ENCODE results near the gene PREPL.

Gene PREPL

DNA sequence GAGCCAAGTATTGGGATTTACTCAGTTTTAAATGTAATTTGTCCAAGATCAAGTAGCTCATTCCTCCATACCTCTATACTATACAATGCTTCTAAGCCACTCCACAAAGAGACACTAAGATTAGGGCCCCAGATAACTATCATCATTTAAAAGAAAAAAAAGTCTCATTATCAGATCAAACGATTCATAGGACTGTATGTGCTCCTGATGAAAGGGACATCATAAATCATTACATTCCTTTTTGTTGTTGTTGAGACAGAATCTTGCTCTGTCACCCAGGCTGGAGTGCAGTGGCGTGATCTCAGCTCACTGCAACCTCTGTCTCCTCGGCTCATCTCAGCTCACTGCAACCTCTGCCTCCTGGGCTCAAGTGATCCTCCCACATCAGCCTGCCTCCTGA, 88.2 kb downstream of the PREPL start:
- no peak overlapping the region for H3K4me3 ChIP-seq (ENCODE audit: low read length)
- TF ChIP-seq, protein P1, sequence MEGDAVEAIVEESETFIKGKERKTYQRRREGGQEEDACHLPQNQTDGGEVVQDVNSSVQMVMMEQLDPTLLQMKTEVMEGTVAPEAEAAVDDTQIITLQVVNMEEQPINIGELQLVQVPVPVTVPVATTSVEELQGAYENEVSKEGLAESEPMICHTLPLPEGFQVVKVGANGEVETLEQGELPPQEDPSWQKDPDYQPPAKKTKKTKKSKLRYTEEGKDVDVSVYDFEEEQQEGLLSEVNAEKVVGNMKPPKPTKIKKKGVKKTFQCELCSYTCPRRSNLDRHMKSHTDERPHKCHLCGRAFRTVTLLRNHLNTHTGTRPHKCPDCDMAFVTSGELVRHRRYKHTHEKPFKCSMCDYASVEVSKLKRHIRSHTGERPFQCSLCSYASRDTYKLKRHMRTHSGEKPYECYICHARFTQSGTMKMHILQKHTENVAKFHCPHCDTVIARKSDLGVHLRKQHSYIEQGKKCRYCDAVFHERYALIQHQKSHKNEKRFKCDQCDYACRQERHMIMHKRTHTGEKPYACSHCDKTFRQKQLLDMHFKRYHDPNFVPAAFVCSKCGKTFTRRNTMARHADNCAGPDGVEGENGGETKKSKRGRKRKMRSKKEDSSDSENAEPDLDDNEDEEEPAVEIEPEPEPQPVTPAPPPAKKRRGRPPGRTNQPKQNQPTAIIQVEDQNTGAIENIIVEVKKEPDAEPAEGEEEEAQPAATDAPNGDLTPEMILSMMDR (IDR thresholded peaks at IDR 0.05; ENCODE audit: insufficient read depth, low read depth, low read length, missing control alignments), result no peak
- no peak for DNase-seq (ENCODE audit: low read depth)

DNA sequence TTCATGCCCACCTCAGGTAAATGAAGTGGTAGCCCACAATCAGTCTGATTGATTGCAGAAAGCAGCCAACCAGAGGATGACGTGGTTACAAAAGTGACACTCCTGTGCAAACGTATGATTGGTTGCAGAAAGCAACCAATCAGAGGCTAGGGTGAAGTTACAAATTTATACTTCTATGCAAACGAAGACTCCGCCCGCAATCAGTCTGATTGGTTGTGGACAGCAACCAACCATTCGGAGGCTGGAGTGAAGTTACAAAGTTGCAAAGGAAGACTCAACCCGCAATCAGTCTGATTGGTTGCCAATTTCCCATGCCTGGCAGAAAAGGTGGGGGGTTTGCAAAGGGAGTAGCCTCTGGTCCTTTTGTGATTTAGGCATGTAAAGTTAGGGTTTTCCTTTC, 90.0 kb downstream of the PREPL start:
- H3K4me3 ChIP-seq (ENCODE audit: low read length), result no peak overlapping the region
- no peak for DNase-seq (ENCODE audit: low read depth)
- TF ChIP-seq, protein P1 (IDR thresholded peaks at IDR 0.05; ENCODE audit: insufficient read depth, low read depth, low read length, missing control alignments), result no peak

DNA sequence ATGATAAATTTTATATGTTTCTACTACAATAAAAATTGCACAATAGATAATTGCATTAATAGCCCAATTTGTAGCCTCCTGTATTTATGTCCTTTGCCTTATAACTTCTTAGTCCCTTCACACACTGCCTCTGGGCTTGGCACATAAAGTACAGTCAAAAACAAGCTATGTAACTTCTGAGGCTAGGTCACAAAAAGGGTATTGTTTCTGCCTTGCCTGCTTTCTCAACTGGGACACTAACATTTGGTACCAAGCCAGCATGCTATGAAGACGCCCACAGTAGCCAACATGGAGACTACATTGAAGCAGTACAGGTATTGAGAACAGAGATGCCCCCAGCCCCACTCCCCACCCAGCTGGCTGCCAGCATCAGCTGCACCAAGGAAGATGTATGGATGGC, 91.5 kb downstream of the PREPL start:
- no peak overlapping the region for H3K4me3 ChIP-seq (ENCODE audit: low read length)
- TF ChIP-seq, protein P1 (IDR thresholded peaks at IDR 0.05; ENCODE audit: insufficient read depth, low read depth, low read length, missing control alignments), result no peak
- DNase-seq (ENCODE audit: low read depth), result no peak

DNA sequence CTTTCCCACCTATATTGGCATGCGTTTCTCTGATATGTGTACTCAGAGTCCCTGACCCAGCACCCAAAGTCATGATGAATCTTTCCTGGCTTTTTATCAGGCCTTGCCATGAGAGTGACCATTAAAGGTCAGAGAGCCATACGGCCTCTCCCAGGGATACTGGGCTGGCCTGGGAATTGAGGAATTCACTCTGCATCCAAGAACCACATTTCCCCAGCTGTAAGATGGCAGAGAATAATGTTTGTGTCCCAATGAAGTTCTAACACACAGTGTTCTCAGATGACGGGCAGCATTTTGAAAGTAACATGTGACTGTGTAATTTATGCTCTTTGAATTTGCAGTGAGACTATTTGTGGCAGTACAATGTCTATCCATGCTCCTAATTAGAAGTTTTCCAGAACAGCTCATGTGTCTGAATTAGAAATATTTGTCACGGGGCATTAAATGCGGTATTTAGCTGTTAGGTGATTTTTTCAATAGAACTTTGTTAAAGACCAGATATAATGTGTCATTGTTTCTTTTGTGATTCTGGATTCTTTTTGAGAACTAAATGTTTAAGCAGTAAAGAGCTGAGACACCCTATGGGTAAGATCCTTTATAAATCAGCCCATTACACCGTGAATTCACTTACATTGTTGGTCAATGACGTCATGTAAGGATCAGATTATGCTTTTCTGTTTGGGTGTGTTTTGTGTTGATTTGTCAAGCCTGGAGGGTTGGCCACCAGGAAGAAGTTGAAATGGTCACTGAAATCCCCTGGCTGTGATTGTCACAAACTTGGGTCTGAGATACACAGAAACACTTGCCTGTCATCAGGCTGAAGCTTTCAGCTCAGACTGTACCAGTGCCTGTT, 93.3 kb downstream of the PREPL start:
- TF ChIP-seq, protein P1 (IDR thresholded peaks at IDR 0.05; ENCODE audit: insufficient read depth, low read depth, low read length, missing control alignments), result no peak
- DNase-seq (ENCODE audit: low read depth), result peak; percentile 48
- no peak overlapping the region for H3K4me3 ChIP-seq (ENCODE audit: low read length)
